Stimulated activated CD8-positive, alpha-beta memory T cell treated with anti-CD3 and anti-CD28 coated beads, Interleukin-4, amount 100 ng/mL, for 24 hours (primary cell): Measurements from ENCODE around the gene SNU13.
"Not testable (repeated sequence)": the region's sequence is repeated elsewhere in the genome, so short reads cannot be mapped to it uniquely, and the experiment has no call there.

ENCODE experiments used
- DNase-seq: peaks from one replicate; pipeline ENCODE4 v3.0.0-alpha.2; 2020; ENCODE audit warnings: low read depth

Gene SNU13

DNA sequence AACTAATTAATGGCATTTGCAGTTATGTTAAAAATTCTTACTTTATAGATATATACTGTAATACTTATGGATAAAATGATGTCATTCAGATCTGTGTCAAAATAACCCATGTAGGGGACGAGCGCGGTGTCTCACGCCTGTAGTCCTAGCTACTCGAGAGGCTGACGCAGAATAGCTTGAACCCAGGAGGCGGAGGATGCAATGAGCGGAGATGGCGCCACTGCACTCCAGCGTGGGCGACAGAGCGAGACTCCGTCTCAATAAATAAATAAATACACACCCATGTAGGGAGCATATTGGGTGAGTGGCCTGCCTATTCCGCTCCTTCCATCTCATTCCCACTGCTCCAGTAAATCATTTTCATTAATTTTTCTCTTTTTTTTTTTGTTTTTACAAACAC lies 7.1 kb downstream of the SNU13 start:
- DNase-seq = no peak

- no peak for DNase-seq
Measured at GRCh38 chr22:41676134-41676533, 12.5 kb downstream of the SNU13 start.

GRCh38 chr22:41674846-41675340 lies 13.8 kb downstream of the SNU13 start:
- DNase-seq = no peak

- DNase-seq = no peak
Measured at GRCh38 chr22:41672780-41673509, 15.7 kb downstream of the SNU13 start.

- not testable (repeated sequence) for DNase-seq
Measured at GRCh38 chr22:41672096-41672495, 16.6 kb downstream of the SNU13 start.

DNA sequence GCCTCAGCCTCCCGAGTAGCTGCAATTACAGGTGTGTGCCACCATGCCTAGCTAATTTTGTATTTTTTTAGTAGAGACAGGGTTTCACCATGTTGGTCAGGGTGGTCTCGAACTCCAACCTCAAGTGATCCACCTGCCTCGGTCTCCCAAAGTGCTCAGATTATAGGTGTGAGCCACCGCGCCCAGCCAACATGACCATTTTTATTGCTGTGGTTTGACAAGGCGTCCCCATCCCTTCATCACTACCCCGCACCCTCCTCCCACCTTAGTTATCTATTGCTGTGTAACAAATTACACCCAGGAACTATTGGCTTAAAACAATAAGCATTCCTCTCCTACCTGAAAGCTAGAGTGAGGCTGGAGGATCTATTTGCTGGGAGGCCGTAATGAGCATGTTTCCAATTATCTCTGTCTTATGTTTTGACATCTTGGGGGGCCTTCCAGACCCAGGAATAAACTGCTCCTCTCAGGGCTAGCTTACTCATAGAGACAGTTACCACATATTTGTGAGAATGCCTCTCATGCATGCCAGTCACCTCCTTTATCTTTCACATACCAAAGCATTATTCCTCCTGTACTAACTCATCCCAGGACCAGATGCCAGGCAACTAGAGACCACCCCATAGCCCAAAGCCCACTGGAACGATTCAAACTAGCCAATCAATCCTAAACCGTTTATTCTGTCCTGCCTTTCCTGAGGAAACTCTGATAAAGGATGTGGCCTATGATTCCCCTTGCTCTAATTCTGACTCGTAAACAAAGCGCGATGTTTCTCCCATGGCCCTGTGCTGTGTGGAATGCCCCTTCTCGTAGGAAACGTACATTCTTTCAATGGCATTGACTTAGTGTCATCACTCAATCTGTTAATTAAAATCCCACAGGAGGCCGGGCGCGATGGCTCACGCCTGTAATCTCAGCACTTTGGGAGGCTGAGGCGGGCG lies 19.4 kb downstream of the SNU13 start:
- DNase-seq = no peak

DNA sequence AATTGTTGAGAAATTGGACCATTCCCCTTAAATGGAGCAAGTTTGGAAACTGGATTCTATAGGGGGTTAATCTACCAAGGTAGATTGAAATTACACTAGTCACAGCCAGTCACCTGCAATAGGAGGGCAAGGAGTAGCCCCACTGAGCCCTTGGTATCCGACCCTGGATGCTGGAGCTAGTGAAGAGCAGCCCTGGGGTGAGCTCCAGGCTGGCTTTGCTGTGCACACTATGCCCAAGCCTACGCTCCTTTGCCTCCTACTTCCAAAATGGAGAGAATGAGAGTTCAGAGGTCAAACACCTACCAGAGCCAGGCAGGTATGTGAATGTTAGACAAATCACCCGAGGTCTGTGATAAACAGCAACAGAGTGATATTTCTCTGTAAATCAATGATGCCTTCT lies 23.7 kb downstream of the SNU13 start:
- no peak for DNase-seq

GRCh38 chr22:41664490-41664889 lies 24.2 kb downstream of the SNU13 start:
- DNase-seq = no peak

DNA sequence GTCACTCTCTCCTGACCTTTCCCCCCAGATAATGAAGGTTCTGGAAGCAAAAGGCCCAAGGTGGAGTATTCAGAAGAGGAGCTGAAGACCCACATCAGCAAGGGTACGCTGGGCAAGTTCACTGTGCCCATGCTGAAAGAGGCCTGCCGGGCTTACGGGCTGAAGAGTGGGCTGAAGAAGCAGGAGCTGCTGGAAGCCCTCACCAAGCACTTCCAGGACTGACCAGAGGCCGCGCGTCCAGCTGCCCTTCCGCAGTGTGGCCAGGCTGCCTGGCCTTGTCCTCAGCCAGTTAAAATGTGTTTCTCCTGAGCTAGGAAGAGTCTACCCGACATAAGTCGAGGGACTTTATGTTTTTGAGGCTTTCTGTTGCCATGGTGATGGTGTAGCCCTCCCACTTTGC lies 25.1 kb downstream of the SNU13 start:
- DNase-seq = not testable (repeated sequence)

DNA sequence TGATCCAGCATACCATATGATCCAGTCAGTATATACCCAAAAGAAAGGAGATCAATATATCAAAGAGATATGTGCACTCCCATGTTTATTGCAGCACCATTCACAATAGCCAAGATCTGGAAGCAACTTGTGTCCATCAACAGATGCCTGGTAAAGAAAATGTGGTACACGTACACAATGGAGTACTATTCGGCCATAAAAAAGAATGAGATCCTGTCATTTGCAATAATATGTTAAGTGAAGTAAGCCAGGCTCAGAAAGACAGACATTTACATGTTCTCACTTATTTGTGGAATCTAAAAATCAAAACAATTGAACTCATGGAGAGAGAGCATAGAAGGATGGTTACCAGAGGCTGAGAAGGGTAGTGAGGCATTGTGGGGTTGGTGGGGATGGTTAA lies 27.0 kb downstream of the SNU13 start:
- no peak for DNase-seq

- no peak for DNase-seq
Measured at GRCh38 chr22:41661088-41661487, 27.6 kb downstream of the SNU13 start.

- no peak for DNase-seq
Measured at GRCh38 chr22:41660416-41660815, 28.3 kb downstream of the SNU13 start.

DNA sequence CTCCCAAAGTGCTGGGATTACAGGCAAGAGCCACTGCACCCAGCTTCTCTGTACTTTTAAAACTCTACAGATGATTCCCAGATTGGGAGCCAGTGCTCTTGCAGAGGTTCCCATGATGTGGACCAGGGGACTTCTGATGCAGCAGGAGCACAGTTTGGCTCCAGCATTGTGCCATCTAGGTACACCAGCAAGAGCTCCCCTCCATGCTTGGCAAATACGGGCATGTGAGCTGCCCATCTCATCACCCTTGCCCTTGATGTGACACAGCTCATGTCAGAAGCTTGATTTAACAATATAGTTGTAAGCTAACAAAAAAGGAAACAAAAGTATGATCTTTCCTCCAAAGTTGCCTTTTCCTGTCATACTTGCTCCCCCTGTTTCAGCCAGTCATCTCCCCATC lies 28.7 kb downstream of the SNU13 start:
- DNase-seq = no peak

DNA sequence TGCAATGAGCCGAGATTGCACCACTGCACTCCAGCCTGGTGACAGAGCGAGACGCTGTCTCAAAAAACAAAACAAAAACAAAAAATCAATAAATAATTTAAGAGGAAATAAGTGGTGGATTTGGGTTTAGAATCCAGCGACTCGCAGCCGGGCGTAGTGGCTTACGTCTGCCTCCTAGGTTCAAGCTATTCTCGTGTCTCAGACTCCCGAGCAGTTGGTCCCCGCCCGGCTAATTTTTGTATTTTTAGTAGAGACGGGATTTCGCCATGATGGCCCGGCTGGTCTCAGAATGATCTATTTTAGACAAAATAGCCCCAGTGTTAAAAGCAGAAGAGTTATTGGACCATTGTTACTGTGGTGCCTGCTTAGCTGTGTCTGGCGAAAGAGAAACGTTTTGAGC lies 29.8 kb downstream of the SNU13 start:
- DNase-seq = no peak

- DNase-seq = no peak
Measured at GRCh38 chr22:41657709-41658108, 31.0 kb downstream of the SNU13 start.

DNA sequence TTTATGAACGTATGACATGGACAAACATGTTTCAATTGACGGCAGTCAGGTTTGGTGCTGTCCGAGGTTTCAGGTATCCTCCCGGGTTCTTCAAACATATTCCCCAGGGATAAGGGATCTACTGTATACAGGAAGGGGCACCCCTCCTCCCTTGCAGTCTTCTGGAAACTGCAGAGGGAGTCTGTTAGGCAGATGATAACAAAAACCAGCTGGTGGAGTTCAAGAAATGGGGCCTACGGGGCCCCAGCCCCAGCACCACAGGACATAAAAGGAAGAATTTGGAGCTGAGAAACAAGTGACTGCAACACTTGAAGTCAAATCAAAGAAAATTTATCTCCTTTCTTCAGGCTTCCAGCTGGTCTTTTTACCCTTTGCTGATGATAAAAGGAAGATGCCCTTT lies 32.1 kb downstream of the SNU13 start:
- DNase-seq = no peak

GRCh38 chr22:41654322-41654721 lies 34.3 kb downstream of the SNU13 start:
- no peak for DNase-seq

DNA sequence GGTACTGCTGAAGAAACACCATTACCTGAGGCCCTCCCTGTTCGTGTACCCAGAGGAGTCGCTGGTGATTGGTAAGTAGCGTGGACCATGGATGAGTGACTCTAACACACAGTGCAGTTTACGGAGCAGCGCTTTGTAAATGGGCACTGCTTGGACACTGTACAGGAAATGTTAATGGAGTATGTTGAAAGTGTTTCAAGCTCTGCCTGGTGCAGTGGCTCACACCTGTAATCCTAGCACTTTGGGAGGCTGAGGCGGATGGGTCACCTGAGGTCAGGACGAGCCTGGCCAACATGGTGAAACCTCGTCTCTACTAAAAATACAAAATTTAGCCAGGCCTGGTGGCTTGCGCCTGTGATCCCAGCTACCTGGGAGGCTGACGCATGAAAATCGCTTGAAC lies 37.8 kb downstream of the SNU13 start:
- DNase-seq = no peak

- no peak for DNase-seq
Measured at GRCh38 chr22:41650229-41650628, 38.4 kb downstream of the SNU13 start.

GRCh38 chr22:41648432-41648831 lies 40.2 kb downstream of the SNU13 start:
- no peak for DNase-seq

DNA sequence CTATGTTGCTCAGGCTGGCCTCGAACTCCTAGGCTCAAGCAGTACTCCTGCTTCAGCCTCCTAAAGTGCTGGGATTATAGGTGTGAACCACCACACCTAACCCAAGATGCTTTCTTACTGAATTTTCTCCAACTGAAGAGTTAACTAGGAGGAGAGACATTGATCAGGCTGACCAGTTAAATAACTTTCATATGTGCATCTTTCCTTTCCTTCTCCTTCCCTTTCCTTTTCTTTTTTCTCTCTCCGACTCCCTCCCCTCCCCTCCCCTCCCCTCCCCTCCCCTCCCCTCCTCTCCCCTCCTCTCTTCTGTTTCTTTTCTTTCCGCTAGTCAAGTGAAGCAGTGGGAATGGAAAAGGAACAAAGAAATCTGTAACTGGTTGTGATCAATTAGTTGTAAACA lies 40.9 kb downstream of the SNU13 start:
- DNase-seq = no peak

DNA sequence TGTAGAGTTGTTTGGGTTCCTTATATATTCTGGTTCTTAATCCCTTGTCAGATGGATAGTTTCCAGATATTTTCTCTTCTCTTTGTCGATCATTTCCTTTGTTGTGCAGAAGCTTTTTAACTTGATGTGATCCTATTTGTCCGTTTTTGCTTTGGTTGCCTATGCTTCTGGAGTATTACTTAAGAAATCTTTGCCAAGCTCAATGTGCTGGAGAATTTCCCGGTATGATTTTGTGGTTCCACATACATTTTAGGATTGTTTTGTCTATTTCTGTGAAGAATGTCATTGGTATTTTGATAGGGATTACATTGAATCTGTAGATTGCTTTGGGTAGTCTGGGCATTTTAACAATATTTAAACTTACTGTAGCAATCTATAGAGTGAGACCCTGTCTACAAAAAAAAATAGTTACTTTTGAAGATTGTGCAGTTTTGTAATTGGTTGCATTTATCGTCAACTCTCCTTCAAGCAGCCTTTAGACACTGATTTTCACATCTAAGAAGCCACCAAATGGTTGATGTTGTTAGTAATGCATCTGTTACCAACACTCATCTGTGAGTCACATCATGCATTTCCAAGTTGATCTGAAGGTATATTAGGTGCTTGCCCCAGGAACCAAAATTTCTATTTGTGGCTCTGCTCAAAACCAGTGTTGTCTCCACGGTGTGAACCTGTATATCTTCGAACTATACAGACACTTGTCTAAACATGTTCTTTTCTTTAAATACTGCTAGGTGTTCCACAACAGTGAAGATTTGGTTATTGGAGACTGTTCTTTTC lies 46.1 kb downstream of the SNU13 start:
- DNase-seq = no peak
